Activated CD8-positive, alpha-beta T cell treated with anti-CD3 and anti-CD28 coated beads for 36 hours (primary cell): ENCODE measurements around the gene TSPAN8. TPM values are rescaled to one million over a fixed set of nuclear protein-coding genes. Genes with fewer than 3 reads are reported as not detected.

Experiments used
- ATAC-seq: fragments of 200-7000 bp; cut with Tn5 transposase; one replicate; pipeline ENCODE4 v1.10.0; 2021; ENCODE audit warnings: mild to moderate bottlenecking, moderate library complexity
- CTCF ChIA-PET: fragments of 350-600 bp; sonication (Branson Sonifier 250); formaldehyde crosslinking; loops from one replicate; lab custom pipeline; 2021; ENCODE audit warnings: antibody characterized with exemption; lab: Charles Lee
- POLR2A ChIA-PET: fragments of 350-600 bp; sonication (Branson Sonifier 250); formaldehyde crosslinking; loops from one replicate; lab custom pipeline; 2021; ENCODE audit warnings: antibody characterized with exemption; lab: Charles Lee
- DNase-seq: peaks from one replicate; pipeline ENCODE4 v3.0.0-alpha.2; 2020
- H3K27ac Mint-ChIP-seq: one replicate; pipeline ENCODE4 v1.8.0; 2021; ENCODE audit warnings: mild to moderate bottlenecking, mixed read lengths
- H3K27me3 Mint-ChIP-seq: one replicate; pipeline ENCODE4 v1.8.0; 2021; ENCODE audit warnings: mixed read lengths
- H3K36me3 Mint-ChIP-seq: one replicate; pipeline ENCODE4 v1.8.0; 2021; ENCODE audit warnings: low read depth, mixed read lengths
- H3K4me1 Mint-ChIP-seq: one replicate; pipeline ENCODE4 v1.8.0; 2021; ENCODE audit warnings: low read depth, mixed read lengths
- H3K4me3 Mint-ChIP-seq: one replicate; pipeline ENCODE4 v1.8.0; 2021; ENCODE audit warnings: mild to moderate bottlenecking, moderate library complexity, mixed read lengths
- H3K9me3 Mint-ChIP-seq: one replicate; pipeline ENCODE4 v1.8.0; 2021; ENCODE audit warnings: mixed read lengths
- intact Hi-C: fragments of 100-400 bp; cut with micrococcal nuclease; formaldehyde crosslinking; loops from one replicate; pipeline ENCODE4 v1.10.0; 2022
- total RNA-seq, 2 experiments: library from RNA; stranded (reverse); gene quantifications; one replicate each; pipeline ENCODE4 v1.2.3, GENCODE V29; 2021
- TF ChIP-seq, protein P1 (sequence below): fragments of 200-600 bp; IDR thresholded peaks from one replicate; pipeline ENCODE4 v1.8.0; 2022; ENCODE audit warnings: antibody characterized with exemption, mild to moderate bottlenecking

The TSPAN8 gene
- total RNA-seq, 2 experiments from 2014 or later = not detected

DNA sequence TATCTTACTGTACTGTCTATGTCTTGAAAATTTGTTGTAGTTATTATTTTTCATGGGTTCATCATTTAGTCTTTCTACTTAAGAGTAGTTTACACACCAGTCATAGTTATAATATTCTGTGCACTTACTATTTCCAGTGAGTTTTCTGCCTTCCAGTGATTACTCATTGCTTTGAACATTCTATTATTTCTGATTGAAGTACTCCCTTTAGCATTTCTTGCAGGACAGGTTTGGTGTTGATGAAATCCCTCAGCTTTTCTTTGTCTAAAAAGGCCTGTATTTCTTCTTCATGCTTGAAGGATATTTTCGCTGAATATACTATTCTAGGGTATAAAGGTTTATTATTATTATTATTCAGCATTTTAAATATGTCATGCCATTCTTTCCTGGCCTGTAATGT, 66.8 kb downstream of the TSPAN8 start:
- H3K27ac Mint-ChIP-seq = no peak overlapping the region
- POLR2A ChIA-PET = no interaction called here
- ATAC-seq (no peak), DNase-seq (no peak)
- CTCF ChIA-PET = no interaction called here
- H3K9me3 Mint-ChIP-seq = peaks cover 12% of the 10 kb centered on the region
- TF ChIP-seq, protein P1, sequence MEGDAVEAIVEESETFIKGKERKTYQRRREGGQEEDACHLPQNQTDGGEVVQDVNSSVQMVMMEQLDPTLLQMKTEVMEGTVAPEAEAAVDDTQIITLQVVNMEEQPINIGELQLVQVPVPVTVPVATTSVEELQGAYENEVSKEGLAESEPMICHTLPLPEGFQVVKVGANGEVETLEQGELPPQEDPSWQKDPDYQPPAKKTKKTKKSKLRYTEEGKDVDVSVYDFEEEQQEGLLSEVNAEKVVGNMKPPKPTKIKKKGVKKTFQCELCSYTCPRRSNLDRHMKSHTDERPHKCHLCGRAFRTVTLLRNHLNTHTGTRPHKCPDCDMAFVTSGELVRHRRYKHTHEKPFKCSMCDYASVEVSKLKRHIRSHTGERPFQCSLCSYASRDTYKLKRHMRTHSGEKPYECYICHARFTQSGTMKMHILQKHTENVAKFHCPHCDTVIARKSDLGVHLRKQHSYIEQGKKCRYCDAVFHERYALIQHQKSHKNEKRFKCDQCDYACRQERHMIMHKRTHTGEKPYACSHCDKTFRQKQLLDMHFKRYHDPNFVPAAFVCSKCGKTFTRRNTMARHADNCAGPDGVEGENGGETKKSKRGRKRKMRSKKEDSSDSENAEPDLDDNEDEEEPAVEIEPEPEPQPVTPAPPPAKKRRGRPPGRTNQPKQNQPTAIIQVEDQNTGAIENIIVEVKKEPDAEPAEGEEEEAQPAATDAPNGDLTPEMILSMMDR = no peak
- no peak overlapping the region for H3K4me3 Mint-ChIP-seq
- no peaks in the 10 kb centered on the region for H3K27me3 Mint-ChIP-seq
- no peaks in the 10 kb centered on the region for H3K4me1 Mint-ChIP-seq
- no peaks in the 10 kb centered on the region for H3K36me3 Mint-ChIP-seq
- intact Hi-C loops = no loop called here

DNA sequence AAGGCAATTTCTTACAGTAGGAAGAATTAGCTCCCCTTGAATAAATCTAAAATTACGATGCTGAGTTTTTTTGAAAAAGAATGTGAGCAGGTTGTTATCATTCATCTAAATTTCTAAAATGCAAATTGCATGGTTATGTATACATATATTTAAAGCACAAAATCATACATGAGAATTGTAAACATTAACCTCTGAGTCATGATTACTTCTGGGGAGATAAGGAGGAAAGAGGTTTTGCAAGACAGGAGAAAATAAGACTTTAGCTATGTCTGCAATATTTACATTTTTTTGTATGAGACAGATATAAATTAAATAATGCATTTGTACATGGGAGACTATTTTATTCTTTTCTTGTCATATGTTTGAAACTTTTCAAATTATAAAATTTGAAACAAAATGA, 72.2 kb downstream of the TSPAN8 start:
- H3K27me3 Mint-ChIP-seq = no peaks in the 10 kb centered on the region
- H3K27ac Mint-ChIP-seq = no peak overlapping the region
- H3K4me1 Mint-ChIP-seq = no peaks in the 10 kb centered on the region
- H3K4me3 Mint-ChIP-seq = no peak overlapping the region
- no peaks in the 10 kb centered on the region for H3K36me3 Mint-ChIP-seq
- ChIA-PET CTCF (no interaction called here), POLR2A (no interaction called here)
- DNase-seq = no peak
- intact Hi-C loops = no loop called here
- H3K9me3 Mint-ChIP-seq = peaks cover 3% of the 10 kb centered on the region
- ATAC-seq = no peak
- TF ChIP-seq, protein P1 = no peak

DNA sequence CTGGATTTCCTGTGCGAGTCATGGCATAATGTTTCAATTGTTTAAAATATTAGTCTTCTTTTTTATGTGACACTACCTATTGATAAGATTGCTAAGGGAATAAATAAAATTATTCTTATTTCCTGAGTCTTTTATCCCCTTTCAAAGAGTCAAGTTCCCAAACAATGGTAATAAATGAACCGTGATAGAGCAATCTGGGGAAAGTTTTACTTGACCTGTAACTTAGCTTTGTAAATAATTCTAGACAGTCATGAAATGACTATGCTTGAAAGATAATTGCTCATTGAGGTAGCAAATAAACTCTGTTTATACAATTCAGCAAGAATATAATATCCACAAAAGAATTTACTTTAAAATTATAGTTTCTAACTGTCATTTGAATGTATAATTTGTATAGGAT, 82.1 kb downstream of the TSPAN8 start:
- Mint-ChIP-seq H3K4me1 (no peaks in the 10 kb centered on the region), H3K27ac (no peak overlapping the region), H3K9me3 (no peaks in the 10 kb centered on the region), H3K27me3 (no peaks in the 10 kb centered on the region), H3K4me3 (no peak overlapping the region), H3K36me3 (no peaks in the 10 kb centered on the region)
- CTCF ChIA-PET = no interaction called here
- ATAC-seq = no peak
- intact Hi-C loops = no loop called here
- no peak for DNase-seq
- TF ChIP-seq, protein P1 = no peak
- POLR2A ChIA-PET = no interaction called here

Other genes starting within 250 kb of the TSPAN8 start
- not detected for gene PTPRR, start 237.3 kb downstream of the TSPAN8 start, total RNA-seq